Hepatocyte (in vitro differentiated cells): Measurements from ENCODE around the gene C6orf141. TPM values are rescaled to one million over a fixed set of nuclear protein-coding genes. Genes with fewer than 3 reads are reported as not detected.
"Not testable (repeated sequence)": the region's sequence is repeated elsewhere in the genome, so short reads cannot be mapped to it uniquely, and the experiment has no call there.

Experiments
- DNase-seq: peaks from one replicate; pipeline ENCODE4 v3.0.0-alpha.2; 2016; ENCODE audit warnings: low spot score
- H2AFZ ChIP-seq: fragments of 200-600 bp; sonication (generic); 2 replicates; pipeline ENCODE4 v1.6.0; 2016; ENCODE audit warnings: antibody characterized with exemption, mild to moderate bottlenecking
- H3K27ac ChIP-seq: fragments of 200-600 bp; sonication (generic); 2 replicates; pipeline ENCODE4 v1.5.1; 2016; ENCODE audit warnings: mild to moderate bottlenecking
- H3K27me3 ChIP-seq: fragments of 200-600 bp; sonication (generic); 2 replicates; pipeline ENCODE4 v1.6.1; 2016
- H3K36me3 ChIP-seq: fragments of 200-600 bp; sonication (generic); replicated peaks from 2 replicates; pipeline ENCODE4 v1.5.1; 2016; ENCODE audit warnings: low read depth; ENCODE audit not compliant: insufficient read depth
- H3K4me1 ChIP-seq: fragments of 200-600 bp; sonication (generic); 2 replicates; pipeline ENCODE4 v1.5.1; 2016; ENCODE audit warnings: mild to moderate bottlenecking, moderate library complexity; ENCODE audit not compliant: insufficient read depth
- H3K4me2 ChIP-seq: fragments of 200-600 bp; sonication (generic); 2 replicates; pipeline ENCODE4 v1.6.0; 2016
- H3K4me3 ChIP-seq: fragments of 200-600 bp; sonication (generic); 2 replicates; pipeline ENCODE4 v1.5.1; 2016; ENCODE audit warnings: mild to moderate bottlenecking
- H3K79me2 ChIP-seq: fragments of 200-600 bp; sonication (generic); 2 replicates; pipeline ENCODE4 v1.6.0; 2017; ENCODE audit warnings: mild to moderate bottlenecking
- H3K9me2 ChIP-seq: fragments of 200-600 bp; sonication (generic); replicated peaks from 2 replicates; pipeline ENCODE4 v1.6.0; 2017; ENCODE audit warnings: mild to moderate bottlenecking; ENCODE audit not compliant: insufficient read depth
- H3K9me3 ChIP-seq: fragments of 200-600 bp; sonication (generic); 2 replicates; pipeline ENCODE4 v1.5.1; 2016; ENCODE audit warnings: low read depth, mild to moderate bottlenecking
- H4K20me1 ChIP-seq: fragments of 200-600 bp; sonication (generic); 2 replicates; pipeline ENCODE4 v1.6.0; 2016; ENCODE audit warnings: mild to moderate bottlenecking; ENCODE audit not compliant: insufficient read depth, poor library complexity, severe bottlenecking
- EZH2 ChIP-seq: fragments of 200-600 bp; sonication (generic); IDR thresholded peaks from 2 replicates; pipeline ENCODE4 v1.6.1; 2016; ENCODE audit warnings: antibody characterized with exemption, mild to moderate bottlenecking, borderline replicate concordance
- EZH2phosphoT487 ChIP-seq: fragments of 200-600 bp; sonication (generic); IDR thresholded peaks from one replicate; pipeline ENCODE4 v1.6.1; 2018; ENCODE audit warnings: antibody characterized with exemption, mild to moderate bottlenecking, low read depth, moderate library complexity; ENCODE audit not compliant: unreplicated experiment, severe bottlenecking
- WGBS: methylation state at CpG from one replicate; pipeline ENCODE4 v1.1.6; 2016; ENCODE audit warnings: low lambda C conversion rate; ENCODE audit errors: missing lambda C conversion rate; 5-methylcytosine and 5-hydroxymethylcytosine counted together
- polyA plus RNA-seq: library from polyadenylated mRNA; unstranded; fragments of >200 nt; fragmentation: Nextera tagmentation; extraction: Ambion mirVana; gene quantifications from 2 replicates; pipeline ENCODE4 v1.2.1, GENCODE V29; 2016
- total RNA-seq: library from RNA; depleted of rRNA; stranded (reverse); fragments of >200 nt; gene quantifications from 2 replicates; pipeline ENCODE4 v1.2.3, GENCODE V29; 2014
- TF ChIP-seq, protein P1 (sequence below): fragments of 200-600 bp; sonication (generic); IDR thresholded peaks from 2 replicates; pipeline ENCODE4 v1.5.1; 2016; ENCODE audit warnings: antibody characterized with exemption, mild to moderate bottlenecking; ENCODE audit not compliant: poor library complexity

C6orf141 gene
- total and polyA plus RNA-seq, 2 experiments from 2014 or later, result 2.9 to 4.5 TPM

DNA sequence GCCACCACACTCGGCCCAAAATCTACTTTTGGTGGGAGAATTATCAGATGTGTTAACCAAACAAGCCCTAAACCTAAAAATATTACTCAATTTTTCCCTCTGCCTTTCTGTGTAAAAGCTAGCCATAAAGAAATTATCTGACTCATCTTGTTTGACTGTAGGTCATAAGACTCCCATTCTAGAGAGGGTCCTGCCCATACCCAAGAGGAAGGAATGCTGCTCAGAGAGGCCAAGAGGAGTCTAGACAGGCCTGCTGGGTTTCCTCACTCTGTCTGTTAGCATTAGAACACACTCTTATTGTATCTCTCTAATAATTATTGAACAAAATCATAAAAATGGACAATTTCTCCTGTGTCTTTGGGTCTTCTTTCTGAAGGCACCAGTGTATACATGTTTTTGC is 26.1 kb downstream of the C6orf141 start:
- no peaks in the 10 kb centered on the region for H3K4me1 ChIP-seq
- H3K79me2 ChIP-seq, result no peaks in the 10 kb centered on the region
- H3K27ac ChIP-seq, result peak overlapping the region; percentile 29
- no peak overlapping the region for H2AFZ ChIP-seq
- WGBS, result 86% methylated on average over 1 of the region's 1 CpG
- DNase-seq, result peak; percentile 26
- H3K9me2 ChIP-seq, result no peaks in the 10 kb centered on the region
- no peak overlapping the region for H3K4me3 ChIP-seq
- H4K20me1 ChIP-seq, result no peaks in the 10 kb centered on the region
- no peaks in the 10 kb centered on the region for H3K36me3 ChIP-seq
- H3K4me2 ChIP-seq, result no peak overlapping the region
- no peaks in the 10 kb centered on the region for H3K9me3 ChIP-seq
- TF ChIP-seq, protein P1, sequence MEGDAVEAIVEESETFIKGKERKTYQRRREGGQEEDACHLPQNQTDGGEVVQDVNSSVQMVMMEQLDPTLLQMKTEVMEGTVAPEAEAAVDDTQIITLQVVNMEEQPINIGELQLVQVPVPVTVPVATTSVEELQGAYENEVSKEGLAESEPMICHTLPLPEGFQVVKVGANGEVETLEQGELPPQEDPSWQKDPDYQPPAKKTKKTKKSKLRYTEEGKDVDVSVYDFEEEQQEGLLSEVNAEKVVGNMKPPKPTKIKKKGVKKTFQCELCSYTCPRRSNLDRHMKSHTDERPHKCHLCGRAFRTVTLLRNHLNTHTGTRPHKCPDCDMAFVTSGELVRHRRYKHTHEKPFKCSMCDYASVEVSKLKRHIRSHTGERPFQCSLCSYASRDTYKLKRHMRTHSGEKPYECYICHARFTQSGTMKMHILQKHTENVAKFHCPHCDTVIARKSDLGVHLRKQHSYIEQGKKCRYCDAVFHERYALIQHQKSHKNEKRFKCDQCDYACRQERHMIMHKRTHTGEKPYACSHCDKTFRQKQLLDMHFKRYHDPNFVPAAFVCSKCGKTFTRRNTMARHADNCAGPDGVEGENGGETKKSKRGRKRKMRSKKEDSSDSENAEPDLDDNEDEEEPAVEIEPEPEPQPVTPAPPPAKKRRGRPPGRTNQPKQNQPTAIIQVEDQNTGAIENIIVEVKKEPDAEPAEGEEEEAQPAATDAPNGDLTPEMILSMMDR, result no peak
- no peak for TF ChIP-seq EZH2
- TF ChIP-seq EZH2phosphoT487, result no peak
- H3K27me3 ChIP-seq, result no peaks in the 10 kb centered on the region

DNA sequence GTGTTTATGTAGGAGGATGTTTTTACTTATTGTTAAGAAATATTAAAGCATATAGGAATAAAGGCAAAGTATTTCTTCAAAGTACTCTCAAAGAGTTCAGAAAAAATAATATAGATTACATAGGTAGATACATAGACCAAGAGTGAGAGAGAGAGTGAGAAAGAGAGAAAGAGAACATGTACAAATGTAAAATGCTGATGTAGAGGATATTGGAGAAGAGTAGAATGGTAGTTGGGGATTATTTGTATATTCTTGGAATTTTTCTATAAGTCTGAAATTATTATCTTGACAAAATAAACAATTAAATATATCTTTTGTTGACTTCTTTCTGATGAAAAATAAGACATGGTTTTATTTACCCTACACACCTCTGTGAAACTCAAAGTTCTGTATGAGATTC is 29.2 kb downstream of the C6orf141 start:
- no peak overlapping the region for H3K4me3 ChIP-seq
- no peaks in the 10 kb centered on the region for H3K9me2 ChIP-seq
- H4K20me1 ChIP-seq, result no peaks in the 10 kb centered on the region
- H3K9me3 ChIP-seq, result no peaks in the 10 kb centered on the region
- no peaks in the 10 kb centered on the region for H3K36me3 ChIP-seq
- H3K4me1 ChIP-seq, result no peaks in the 10 kb centered on the region
- no peak overlapping the region for H2AFZ ChIP-seq
- H3K4me2 ChIP-seq, result no peak overlapping the region
- no peaks in the 10 kb centered on the region for H3K79me2 ChIP-seq
- TF ChIP-seq EZH2 (no peak), EZH2phosphoT487 (no peak)
- TF ChIP-seq, protein P1, result no peak
- no peak for DNase-seq
- H3K27me3 ChIP-seq, result no peaks in the 10 kb centered on the region
- no peak overlapping the region for H3K27ac ChIP-seq

DNA sequence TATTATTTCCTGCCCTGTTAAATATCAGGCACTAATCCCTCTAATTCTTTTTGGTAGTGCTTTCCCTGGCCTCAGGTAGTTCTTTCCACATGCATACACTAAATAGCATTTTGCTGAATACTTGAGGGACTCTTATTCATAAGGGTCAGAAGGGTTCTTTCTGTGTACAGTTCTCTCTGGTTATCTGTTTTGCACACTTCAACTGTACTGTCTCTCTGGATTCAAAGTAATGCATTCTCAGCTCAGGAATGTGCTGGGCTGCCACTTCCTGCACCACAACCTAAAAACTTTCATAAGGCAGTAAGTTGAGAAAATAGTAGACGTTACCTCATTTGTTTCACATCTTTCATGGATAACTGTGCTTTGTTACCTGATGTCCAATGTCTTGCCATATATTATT is 32.1 kb downstream of the C6orf141 start:
- Histone ChIP-seq H3K4me3 (no peak overlapping the region), H4K20me1 (no peaks in the 10 kb centered on the region), H3K4me2 (no peak overlapping the region), H3K9me3 (no peaks in the 10 kb centered on the region), H3K9me2 (no peaks in the 10 kb centered on the region), H3K79me2 (no peaks in the 10 kb centered on the region), H3K27ac (no peak overlapping the region), H3K36me3 (no peaks in the 10 kb centered on the region), H2AFZ (no peak overlapping the region), H3K4me1 (no peaks in the 10 kb centered on the region), H3K27me3 (no peaks in the 10 kb centered on the region)
- TF ChIP-seq, protein P1, result no peak
- no peak for TF ChIP-seq EZH2phosphoT487
- no peak for TF ChIP-seq EZH2
- 69% methylated on average over 1 of the region's 1 CpG for WGBS
- no peak for DNase-seq

DNA sequence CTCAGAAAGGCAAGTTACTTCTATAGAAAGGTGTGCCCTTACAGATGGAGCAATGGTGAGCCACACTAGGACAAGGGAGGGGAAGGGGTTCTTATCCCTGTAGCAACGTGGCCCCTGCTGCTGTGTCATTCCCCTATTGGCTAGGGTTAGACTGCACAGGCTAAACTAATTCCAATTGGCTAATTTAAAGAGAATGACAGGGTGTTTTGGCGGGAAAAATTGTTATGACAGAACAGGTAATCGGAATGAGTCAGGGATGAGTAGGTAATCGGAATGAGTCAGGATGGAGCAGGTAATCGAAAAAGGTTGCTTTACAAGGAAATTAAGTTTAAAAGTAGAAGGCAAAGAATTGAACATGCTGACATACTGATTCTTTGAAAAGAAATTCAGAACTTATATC is 36.8 kb downstream of the C6orf141 start:
- H3K79me2 ChIP-seq, H3K9me2 ChIP-seq, H3K9me3 ChIP-seq, H2AFZ ChIP-seq, H3K4me2 ChIP-seq, H3K36me3 ChIP-seq, DNase-seq, H3K27ac ChIP-seq, H4K20me1 ChIP-seq, H3K27me3 ChIP-seq, H3K4me1 ChIP-seq, H3K4me3 ChIP-seq: not testable (repeated sequence)
- 91% methylated on average over 5 of the region's 5 CpGs for WGBS

Other genes with a start within 250 kb of the C6orf141 start
- gene MMUT, start 87.4 kb upstream of the C6orf141 start, total RNA-seq, result 33.0 and 35.3 TPM in 2 replicates
- 21.0 and 27.9 TPM in 2 replicates for gene MMUT, start 87.4 kb upstream of the C6orf141 start, polyA plus RNA-seq
- gene CENPQ, start 87.3 kb upstream of the C6orf141 start, total RNA-seq, result 4.1 and 5.0 TPM in 2 replicates
- gene CENPQ, start 87.3 kb upstream of the C6orf141 start, polyA plus RNA-seq, result 4.4 and 4.5 TPM in 2 replicates
- gene GLYATL3, start 50.7 kb upstream of the C6orf141 start, total RNA-seq, result 0.64 TPM in 1 of 2 replicates, not detected in the other
- gene GLYATL3, start 50.7 kb upstream of the C6orf141 start, polyA plus RNA-seq, result not detected in 2 replicates
- gene RHAG, start 86.2 kb downstream of the C6orf141 start, total RNA-seq, result not detected in 2 replicates
- not detected in 2 replicates for gene RHAG, start 86.2 kb downstream of the C6orf141 start, polyA plus RNA-seq
- gene CRISP2, start 162.9 kb downstream of the C6orf141 start, total RNA-seq, result 0.57 TPM in 1 of 2 replicates, not detected in the other
- 0.21 TPM in 1 of 2 replicates, not detected in the other for gene CRISP2, start 162.9 kb downstream of the C6orf141 start, polyA plus RNA-seq
- not detected in 2 replicates for gene CRISP3, start 193.7 kb downstream of the C6orf141 start, total RNA-seq
- not detected in 2 replicates for gene CRISP3, start 193.7 kb downstream of the C6orf141 start, polyA plus RNA-seq
- gene PGK2, start 236.6 kb downstream of the C6orf141 start, total RNA-seq, result not detected in 2 replicates
- not detected in 2 replicates for gene PGK2, start 236.6 kb downstream of the C6orf141 start, polyA plus RNA-seq